ENCODE measurements around the gene ETFRF1.

ETFRF1 gene
- long read RNA-seq, donor 1, transcript ETFRF1-201 (3 exons, 1,134 nt), result major isoform, 39 of 56 reads
- long read RNA-seq, donor 1, partial matches to known transcripts, result 0 of 56 reads
- long read RNA-seq, donor 1, other reads (novel, unspliced or antisense), result 13 of 56 reads
- long read RNA-seq, donor 2, transcript ETFRF1-201 (3 exons, 1,134 nt), result major isoform, 13 of 26 reads
- long read RNA-seq, donor 2, transcript ETFRF1-211 (3 exons, 1,259 nt), result minor isoform, 5 of 26 reads
- long read RNA-seq, donor 2, partial matches to known transcripts, result 6 of 26 reads
- long read RNA-seq, donor 2, other reads (novel, unspliced or antisense), result 0 of 26 reads
- long read RNA-seq, donor 3, transcript ETFRF1-201 (3 exons, 1,134 nt), result major isoform, 5 of 18 reads
- long read RNA-seq, donor 3, partial matches to known transcripts, result 9 of 18 reads
- long read RNA-seq, donor 3, other reads (novel, unspliced or antisense), result 0 of 18 reads
- long read RNA-seq, donor 4, transcript ETFRF1-201 (3 exons, 1,134 nt), result major isoform, 25 of 27 reads
- long read RNA-seq, donor 4, partial matches to known transcripts, result 0 of 27 reads
- long read RNA-seq, donor 4, other reads (novel, unspliced or antisense), result 0 of 27 reads
- long read RNA-seq, donor 5, transcript ETFRF1-201 (3 exons, 1,134 nt), result major isoform, 21 of 43 reads
- long read RNA-seq, donor 5, partial matches to known transcripts, result 0 of 43 reads
- long read RNA-seq, donor 5, other reads (novel, unspliced or antisense), result 20 of 43 reads
- long read RNA-seq, donor 6, transcript ETFRF1-201 (3 exons, 1,134 nt), result major isoform, 22 of 25 reads
- long read RNA-seq, donor 6, partial matches to known transcripts, result 0 of 25 reads
- long read RNA-seq, donor 6, other reads (novel, unspliced or antisense), result 0 of 25 reads
- long read RNA-seq, donor 7, transcript ETFRF1-201 (3 exons, 1,134 nt), result major isoform, 27 of 30 reads
- long read RNA-seq, donor 7, partial matches to known transcripts, result 0 of 30 reads
- long read RNA-seq, donor 7, other reads (novel, unspliced or antisense), result 0 of 30 reads
- long read RNA-seq, donor 8, transcript ETFRF1-211 (3 exons, 1,259 nt), result minor isoform, 6 of 38 reads
- long read RNA-seq, donor 8, transcript ETFRF1-201 (3 exons, 1,134 nt), result major isoform, 31 of 38 reads
- long read RNA-seq, donor 8, partial matches to known transcripts, result 0 of 38 reads
- long read RNA-seq, donor 8, other reads (novel, unspliced or antisense), result 0 of 38 reads

GRCh38 chr12:25195056-25195971 is at the start of gene ETFRF1, which contains the start of gene DNAI7:
ETFRF1 (plus strand) TSS chr12:25195237; CDS start chr12:25203957, 8,720 bp downstream.
DNAI7 (minus strand) TSS chr12:25195160; CDS start chr12:25195078, 82 bp downstream.
- peak; percentile 89 for DNase-seq

- no peak for DNase-seq
Observed at GRCh38 chr12:25146686-25147085, 48.4 kb upstream of the ETFRF1 start.

- no peak for DNase-seq
Observed at GRCh38 chr12:25151476-25151875, 43.6 kb upstream of the ETFRF1 start.

GRCh38 chr12:25152055-25152454 is 43.0 kb upstream of the ETFRF1 start:
- no peak for DNase-seq

GRCh38 chr12:25155022-25155576 is 39.9 kb upstream of the ETFRF1 start:
- DNase-seq, result no peak

GRCh38 chr12:25156061-25156460 is 39.0 kb upstream of the ETFRF1 start:
- no peak for DNase-seq

GRCh38 chr12:25162866-25163265 is 32.2 kb upstream of the ETFRF1 start:
- DNase-seq, result no peak

GRCh38 chr12:25182765-25183164 is 12.3 kb upstream of the ETFRF1 start:
- no peak for DNase-seq

- no peak for DNase-seq
Observed at GRCh38 chr12:25184132-25184531, 10.9 kb upstream of the ETFRF1 start.

GRCh38 chr12:25186038-25186787 is 8.8 kb upstream of the ETFRF1 start:
- no peak for DNase-seq

- DNase-seq, result no peak
Observed at GRCh38 chr12:25186788-25187402, 8.1 kb upstream of the ETFRF1 start.

- no peak for DNase-seq
Observed at GRCh38 chr12:25187781-25188180, 7.3 kb upstream of the ETFRF1 start.

GRCh38 chr12:25189656-25190055 is 5.4 kb upstream of the ETFRF1 start:
- DNase-seq, result no peak

GRCh38 chr12:25190793-25191192 is 4.2 kb upstream of the ETFRF1 start:
- DNase-seq, result no peak

- DNase-seq, result no peak
Observed at GRCh38 chr12:25194214-25194613, 823 bp upstream of the ETFRF1 start.

- DNase-seq, result no peak
Observed at GRCh38 chr12:25194722-25195055, 348 bp upstream of the ETFRF1 start.

- DNase-seq, result no peak
Observed at GRCh38 chr12:25197608-25198007, 2.6 kb downstream of the ETFRF1 start.

- no peak for DNase-seq
Observed at GRCh38 chr12:25200703-25201102, 5.7 kb downstream of the ETFRF1 start.

- DNase-seq, result no peak
Observed at GRCh38 chr12:25202137-25202536, 7.1 kb downstream of the ETFRF1 start.

- DNase-seq, result no peak
Observed at GRCh38 chr12:25207411-25207810, 12.4 kb downstream of the ETFRF1 start.

Measured in right kidney (tissue), 9 donors.